Activated effector memory CD4-positive, alpha-beta T cell treated with anti-CD3 and anti-CD28 coated beads, Interleukin-2, amount 50 U/mL, for 16 hours (primary cell): ENCODE data around the gene PNMA6F.
"Not testable (repeated sequence)": the region's sequence is repeated elsewhere in the genome, so short reads cannot be mapped to it uniquely, and the experiment has no call there.

Experiments used
- DNase-seq: peaks from one replicate; pipeline ENCODE4 v3.0.0-alpha.2; 2020

The PNMA6F gene

DNA sequence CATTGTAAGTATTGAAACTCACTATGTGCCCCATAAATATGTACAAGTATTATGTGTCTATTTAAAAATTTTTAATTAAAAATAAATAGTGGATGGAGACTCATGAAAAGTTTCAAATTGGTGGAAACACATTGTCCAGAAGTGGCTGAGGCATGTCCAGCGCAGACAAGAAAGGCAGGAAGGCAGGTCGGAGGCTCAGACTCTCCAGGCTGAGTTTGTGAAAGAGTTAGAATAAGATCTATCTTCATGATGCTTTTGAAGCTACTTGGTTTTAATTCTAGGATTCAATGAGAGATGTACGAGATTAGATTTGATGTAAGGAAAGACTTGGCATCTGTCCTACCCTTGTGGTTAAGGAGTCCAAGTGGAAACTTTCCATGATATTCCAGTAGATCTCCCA lies 19.8 kb downstream of the PNMA6F start:
- DNase-seq = no peak

DNA sequence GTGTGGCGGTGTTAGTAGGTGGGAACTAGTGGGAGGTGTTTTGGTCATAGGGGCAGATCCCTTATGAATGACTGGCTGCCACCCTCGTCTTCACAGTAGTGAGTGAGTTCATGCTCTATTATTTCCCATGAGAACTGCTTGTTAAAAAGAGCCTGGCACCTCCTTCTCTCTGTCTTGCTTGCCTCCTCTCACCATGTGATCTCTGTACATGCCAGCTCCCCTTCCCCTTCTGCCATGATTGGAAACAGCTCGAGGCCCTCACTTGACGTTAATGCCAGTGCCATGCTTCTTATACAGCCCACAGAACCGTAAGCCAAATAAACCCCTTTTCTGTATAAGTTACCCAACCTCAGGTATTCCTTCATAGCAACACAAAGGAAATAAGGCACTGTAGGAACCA lies 21.7 kb downstream of the PNMA6F start:
- DNase-seq = no peak

DNA sequence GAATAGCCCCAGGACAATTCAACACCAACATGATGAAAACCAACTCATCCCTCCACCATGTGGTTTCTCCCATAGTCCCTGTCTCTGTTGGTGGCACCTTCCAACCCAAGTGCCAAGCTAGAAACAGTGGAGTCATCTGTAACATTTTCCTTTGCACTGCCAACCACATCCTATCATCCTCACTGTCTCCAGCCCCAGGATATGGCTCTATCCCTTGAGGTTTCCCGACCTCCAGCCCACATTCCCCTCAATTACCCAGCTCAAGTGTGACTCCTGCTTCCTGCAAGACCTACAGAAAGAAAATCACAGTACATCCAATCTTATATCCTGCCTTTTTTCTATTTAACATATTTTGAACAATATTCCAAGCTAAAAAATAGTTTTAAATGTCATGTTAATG lies 24.2 kb downstream of the PNMA6F start:
- DNase-seq = no peak

DNA sequence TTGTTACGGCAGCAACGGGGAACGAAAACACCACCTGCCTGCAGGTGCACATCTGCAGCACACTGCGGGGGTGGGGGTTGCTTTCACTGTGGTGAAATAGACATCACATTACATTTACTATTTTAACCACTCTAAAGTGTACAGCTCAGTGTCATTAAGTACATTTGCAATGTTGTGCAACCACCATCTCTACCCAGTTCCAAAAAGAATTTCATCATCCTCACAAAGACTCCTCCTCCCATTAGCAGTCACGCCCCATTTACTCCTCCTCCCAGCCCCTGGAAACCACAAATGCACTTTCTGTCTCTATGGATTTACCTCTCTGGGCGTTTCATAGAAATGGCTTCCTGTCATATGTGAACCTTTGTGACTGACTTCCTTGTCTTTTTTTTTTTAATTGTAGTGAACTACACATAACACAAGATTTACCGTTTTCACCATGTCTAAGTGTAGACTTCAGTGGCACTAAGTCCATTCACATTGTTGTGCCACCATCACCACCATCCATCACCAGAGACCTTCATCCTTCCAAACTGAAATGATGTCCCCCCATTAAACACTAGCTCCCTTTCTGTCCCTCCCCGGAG lies 28.0 kb downstream of the PNMA6F start:
- not testable (repeated sequence) for DNase-seq

DNA sequence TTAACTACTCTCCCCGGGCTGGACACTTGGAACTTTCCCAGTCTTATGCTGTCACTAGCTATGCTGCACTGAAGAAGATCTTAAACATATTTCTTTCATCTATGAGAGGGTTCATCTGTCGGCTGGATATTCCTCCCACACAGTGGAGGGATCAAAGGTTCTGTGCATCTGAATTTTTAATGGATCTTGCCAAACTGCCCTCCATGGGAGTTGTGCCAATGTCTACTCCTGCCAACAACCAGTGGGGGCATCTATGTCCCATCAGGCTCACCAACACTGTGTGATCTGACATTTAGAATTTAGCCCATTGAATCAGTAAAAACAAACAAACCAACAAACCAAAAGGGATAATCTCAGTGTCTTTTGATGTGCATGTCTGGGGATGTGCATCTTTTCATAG lies 32.8 kb downstream of the PNMA6F start:
- not testable (repeated sequence) for DNase-seq

DNA sequence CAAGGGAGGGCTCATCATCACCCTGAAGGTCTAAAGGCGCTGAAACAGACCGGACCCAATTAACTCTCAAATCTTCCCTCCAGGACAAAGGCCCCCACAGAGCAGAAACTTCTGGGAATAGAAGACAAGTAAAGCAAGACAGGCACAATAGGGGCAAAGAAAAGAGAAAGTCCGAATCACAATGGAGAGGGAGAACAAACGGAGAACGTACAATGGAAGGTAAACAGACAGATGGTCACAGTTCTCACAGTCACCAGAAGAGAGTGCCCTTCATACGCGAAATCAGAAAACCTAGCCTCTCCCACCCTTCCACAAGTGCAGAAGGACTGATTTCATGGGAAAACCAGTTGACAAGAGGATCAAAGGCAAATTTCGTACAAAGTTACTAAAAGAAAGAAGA lies 35.9 kb downstream of the PNMA6F start:
- DNase-seq = not testable (repeated sequence)

DNA sequence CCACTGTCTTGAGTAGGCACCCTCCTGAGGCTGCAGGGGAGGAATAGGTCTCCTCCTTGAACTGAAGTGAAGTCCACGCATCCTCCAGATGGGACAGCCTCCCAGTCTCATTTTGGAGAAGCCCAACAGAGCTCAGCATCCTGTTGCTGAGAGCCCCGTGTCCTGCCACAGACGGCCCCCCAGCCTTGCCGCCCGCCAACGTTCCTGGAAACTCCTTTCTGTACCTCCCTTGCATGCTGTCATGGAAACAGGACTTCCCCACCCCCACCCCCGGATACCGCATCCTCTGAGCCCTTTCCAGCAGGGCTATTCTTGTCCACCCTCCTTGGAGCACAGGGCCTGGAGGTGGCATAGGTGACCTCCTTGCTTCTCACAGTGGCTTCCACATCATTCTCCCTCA lies 37.6 kb downstream of the PNMA6F start:
- not testable (repeated sequence) for DNase-seq

DNA sequence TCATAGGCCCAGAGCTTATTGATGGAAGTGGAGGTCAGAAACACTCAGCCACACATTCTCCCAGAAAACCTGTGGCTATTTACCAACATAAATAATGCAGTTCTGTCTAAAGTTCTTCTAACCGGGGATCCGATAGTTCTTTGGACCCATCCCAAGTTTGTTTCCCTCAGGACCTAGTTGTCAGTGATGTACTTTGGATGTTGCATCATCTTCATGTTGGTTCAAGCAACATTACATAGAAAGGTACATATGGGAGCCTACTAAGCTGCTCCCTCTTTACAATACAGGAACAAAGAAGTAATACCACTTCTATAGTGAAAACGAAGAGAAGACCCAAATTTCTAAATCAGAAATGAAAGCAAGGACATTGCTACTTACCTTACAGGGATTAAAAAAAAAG lies 39.8 kb downstream of the PNMA6F start:
- DNase-seq = not testable (repeated sequence)

DNA sequence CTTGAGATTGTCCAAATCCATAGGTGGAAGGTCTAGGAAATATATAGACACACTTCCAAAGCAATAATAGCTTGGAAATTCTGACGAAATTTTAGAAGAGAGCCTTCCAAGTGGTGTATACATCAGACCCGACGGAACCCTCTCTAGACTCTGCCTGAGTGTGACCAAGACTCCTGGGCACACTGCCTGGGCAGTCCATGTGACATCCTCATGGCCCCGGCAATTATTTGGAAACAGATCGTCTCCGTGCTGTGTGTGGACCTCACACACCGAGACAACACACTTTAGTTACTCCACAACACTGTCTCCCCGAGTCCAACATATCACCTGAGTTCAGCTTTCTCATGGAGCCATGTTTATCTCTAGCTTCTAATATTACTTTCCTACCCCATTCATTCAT lies 42.3 kb downstream of the PNMA6F start:
- not testable (repeated sequence) for DNase-seq

DNA sequence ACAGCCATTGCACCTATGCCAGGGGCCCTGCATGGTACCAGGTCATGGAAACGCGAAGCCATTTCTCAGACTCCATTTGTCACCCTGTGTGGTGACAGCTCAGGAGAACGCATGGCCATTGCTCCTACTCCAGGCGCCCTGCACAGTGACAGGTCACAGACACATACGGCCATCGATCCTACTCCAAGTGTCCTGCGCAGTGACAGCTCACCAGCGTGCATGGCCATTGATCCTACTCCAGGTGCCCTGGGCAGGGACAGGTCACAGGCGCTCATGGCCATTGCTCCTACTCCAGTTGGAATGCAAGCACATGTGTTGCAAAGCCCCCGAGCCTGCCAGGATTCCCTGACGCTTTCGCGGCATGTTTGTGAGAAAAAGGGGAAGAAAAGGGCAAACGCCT lies 45.5 kb downstream of the PNMA6F start:
- DNase-seq = not testable (repeated sequence)

DNA sequence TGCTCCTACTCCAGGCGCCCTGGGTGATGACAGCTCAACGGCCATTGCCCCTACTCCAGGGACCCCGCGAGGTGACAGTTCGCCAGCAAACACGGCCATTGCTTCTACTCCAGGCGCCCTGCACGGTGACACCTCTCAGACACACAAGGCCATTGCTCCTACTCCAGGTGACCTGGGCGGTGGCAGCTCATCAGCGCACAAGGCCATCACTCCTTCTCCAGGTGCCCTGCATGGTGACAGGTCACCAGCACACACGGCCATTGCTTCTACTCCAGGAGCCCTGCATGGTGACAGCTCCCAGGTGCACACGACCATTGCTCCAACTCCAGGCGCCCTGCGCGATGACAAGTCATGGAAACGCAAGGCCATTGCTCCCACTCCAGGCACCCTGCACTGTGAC lies 46.1 kb downstream of the PNMA6F start:
- DNase-seq = not testable (repeated sequence)

DNA sequence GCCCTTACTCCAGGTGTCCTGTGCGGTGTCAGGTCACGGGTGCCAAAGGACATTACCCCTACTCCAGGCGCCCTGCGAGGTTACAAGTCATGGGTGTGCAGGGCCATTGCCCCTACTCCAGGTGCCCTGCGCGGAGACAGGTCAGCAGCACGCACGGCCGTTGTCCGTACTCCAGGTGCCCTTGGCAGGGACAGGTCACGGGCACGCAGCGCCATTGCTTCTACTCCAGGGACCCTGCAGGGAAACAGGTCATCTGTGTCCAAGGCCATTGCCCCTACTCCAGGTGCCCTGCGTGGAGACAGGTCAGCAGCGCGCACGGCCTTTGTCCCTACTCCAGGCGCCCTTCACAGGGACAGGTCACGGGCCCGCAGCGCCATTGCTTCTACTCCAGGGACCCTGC lies 49.0 kb downstream of the PNMA6F start:
- DNase-seq = not testable (repeated sequence)

DNA sequence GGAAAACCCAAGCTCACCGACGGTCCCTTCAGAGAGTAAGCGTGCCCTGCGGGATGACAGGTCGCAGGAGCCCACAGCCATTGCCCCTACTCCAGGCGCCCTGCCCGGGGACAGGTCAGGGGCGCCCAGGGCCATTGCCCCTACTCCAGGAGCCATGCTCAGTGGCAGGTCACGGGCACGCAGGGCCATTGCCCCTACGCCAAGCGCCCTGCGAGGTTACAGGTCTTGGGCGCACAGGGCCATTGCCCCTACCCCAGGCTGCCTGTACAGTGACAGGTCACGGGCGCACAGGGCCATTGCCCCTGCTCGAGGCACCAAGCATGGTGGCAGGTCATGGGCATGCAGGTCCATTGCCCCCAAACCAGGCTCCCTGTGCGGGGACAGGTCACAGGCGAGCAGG lies 49.5 kb downstream of the PNMA6F start:
- not testable (repeated sequence) for DNase-seq
